Heart left ventricle (tissue), 16 donors: ENCODE data around the gene TRIP11. TPM values are rescaled to one million over a fixed set of nuclear protein-coding genes. Genes with fewer than 3 reads are reported as not detected.

ENCODE experiments used
- ATAC-seq, 4 donors: fragments of 200-7000 bp; cut with Tn5 transposase; one replicate each; pipeline ENCODE4 v1.9.1; 2020 to 2022; ENCODE audit warnings: moderate library complexity in 4 of 4, mild to moderate bottlenecking in 3 of 4, moderate number of reproducible peaks in 1 of 4
- DNase-seq, 5 donors: peaks; one replicate each; pipeline ENCODE4 v3.0.0-alpha.2; 2020
- H3K27ac ChIP-seq, 12 donors: fragments of 200-600 bp; sonication (generic) in 4 of 12; one replicate each; pipeline versions ENCODE4 v1.5.0 to v1.8.0; 2016 to 2022; ENCODE audit warnings: mild to moderate bottlenecking in 2 of 12
- H3K27me3 ChIP-seq, 9 donors: fragments of 200-600 bp; sonication (generic) in 2 of 9; one replicate each; pipeline versions ENCODE4 v1.5.1 to v1.8.0; 2016 to 2022; ENCODE audit warnings: mild to moderate bottlenecking in 3 of 9
- H3K36me3 ChIP-seq, 9 donors: fragments of 200-600 bp; sonication (generic) in 2 of 9; one replicate each; pipeline versions ENCODE4 v1.5.0 to v1.8.0; 2018 to 2022; ENCODE audit warnings: mild to moderate bottlenecking in 2 of 9
- H3K4me1 ChIP-seq, 12 donors: fragments of 200-600 bp; sonication (generic) in 4 of 12; one replicate each; pipeline versions ENCODE4 v1.5.0 to v1.8.0; 2016 to 2022; ENCODE audit warnings: mild to moderate bottlenecking in 3 of 12
- H3K4me3 ChIP-seq, 12 donors: fragments of 200-600 bp; sonication (generic) in 4 of 12; one replicate each; pipeline versions ENCODE4 v1.5.0 to v1.8.0; 2017 to 2022; ENCODE audit warnings: mild to moderate bottlenecking in 9 of 12, moderate library complexity in 4 of 12
- H3K9me3 ChIP-seq, 12 donors: fragments of 200-600 bp; sonication (generic) in 4 of 12; one replicate each; pipeline versions ENCODE4 v1.5.0 to v1.8.0; 2016 to 2022; ENCODE audit warnings: mild to moderate bottlenecking in 1 of 12
- POLR2A ChIP-seq, 2 donors: fragments of 450-650 bp; IDR thresholded peaks; one replicate each; pipeline ENCODE4 v1.6.1; 2017; ENCODE audit warnings: antibody characterized with exemption in 2 of 2, mild to moderate bottlenecking in 2 of 2, moderate library complexity in 2 of 2
- WGBS, 4 donors: extraction: QIAGEN DNeasy Blood & Tissue Kit in 2 of 4; methylation state at CpG; one replicate each; pipeline versions ENCODE4 v1.1.5 to v1.1.7; 2013 to 2018; 5-methylcytosine and 5-hydroxymethylcytosine counted together
- intact Hi-C, 10 donors: fragments of 100-400 bp; cut with DNase I; formaldehyde crosslinking; loops; one replicate each; pipeline versions ENCODE4 v1.11.1 to v1.14.2; 2022
- polyA plus RNA-seq, 2 donors: library from polyadenylated mRNA; stranded (reverse); fragments of 200-250 nt; gene quantifications; one replicate each; pipeline ENCODE4 v1.2.3, GENCODE V29; 2013
- total RNA-seq, 9 donors: library from RNA; depleted of rRNA in 2 of 9; stranded (reverse); fragments of >200 nt in 2 of 9; fragmentation: NEBNext Ultra II Directional in 3 of 9; extraction: Animal tissue kit (Norgen Biotek cat#: 25700) in 3 of 9; gene quantifications; one replicate each; pipeline versions ENCODE4 v1.1.0 to v1.2.4, GENCODE V29; 2016 to 2023
- TF ChIP-seq, protein P1 (sequence below), 12 donors: fragments of 200-600 bp; sonication (generic) in 4 of 12; IDR thresholded peaks; one replicate each; pipeline versions ENCODE4 v1.5.0 to v1.8.0; 2018 to 2022; ENCODE audit warnings: antibody characterized with exemption in 12 of 12, mild to moderate bottlenecking in 5 of 12
- donor health status: ischemic (EF 13 %, LVEDD 7.1; RV severe dilation, severe dysfunction).
- donor health status: healthy with polysubstance abuse.
- donor health status: DM: no; HTN: yes; CAD: no.
- donor health status: DM: no; HTN: no; CAD: no.
- donor health status: ischemic (EF 25% LVEDD 6.9; RV normal size, moderate dysfunction).
- donor health status: ischemic (EF 25% LVEDD 5.7; RV mildly dilated, moderate dysfunction).
- donor health status: healthy.
- donor health status: DM: yes; HTN: yes; CAD: no.
- donor health status: ischemic (EF 35%, LVEDD 5.7; RV mildly dilated, moderate dysfunction).
- donor health status: nonischemic (EF 11% LVEDD 7.7; RV severe dilation, severe dysfunction).
- donor health status: DM: yes; HTN: yes; CAD: no.
- donor health status: PGD.
- donor health status: ischemic (EF 29% LVEDD 5.4; RV normal size, mild dysfunction).
- donor health status: nonischemic (EF 23%, LVEDD 6.1; RV moderate dilation, normal function).

The TRIP11 gene
- total and polyA plus RNA-seq, 11 donors: 4.8 to 68.6 (median 48.7) TPM

DNA sequence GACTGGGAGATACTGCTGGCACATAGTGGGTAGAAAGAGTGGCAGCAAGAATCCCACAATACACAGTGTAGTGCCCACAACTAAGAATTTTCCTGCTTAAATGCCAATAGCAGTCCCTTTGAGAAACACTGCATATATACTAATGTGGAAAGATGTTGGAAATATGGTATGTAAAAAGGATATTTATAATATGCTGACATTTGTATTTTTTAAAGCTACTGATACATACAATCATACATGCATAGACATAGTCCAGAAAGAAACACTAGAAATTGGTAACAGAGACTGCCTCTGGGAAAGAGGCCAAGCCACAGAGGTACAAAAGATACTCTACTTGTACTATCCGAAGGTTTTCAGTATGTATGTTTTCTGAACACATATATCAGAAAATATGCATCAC lies 30.3 kb downstream of the TRIP11 start:
- Histone ChIP-seq H3K27ac (no peak overlapping the region), H3K27me3 (no peaks in the 10 kb centered on the region), H3K4me1 (peaks cover 0 to 3% (median 0%) of the 10 kb centered on the region in 12 donors), H3K9me3 (no peaks in the 10 kb centered on the region), H3K4me3 (no peak overlapping the region), H3K36me3 (peaks cover 0 to 100% (median 97%) of the 10 kb centered on the region in 9 donors)
- DNase-seq: no peak
- ATAC-seq: no peak
- no peak for TF ChIP-seq POLR2A (IDR thresholded peaks at IDR 0.05)
- TF ChIP-seq, protein P1, sequence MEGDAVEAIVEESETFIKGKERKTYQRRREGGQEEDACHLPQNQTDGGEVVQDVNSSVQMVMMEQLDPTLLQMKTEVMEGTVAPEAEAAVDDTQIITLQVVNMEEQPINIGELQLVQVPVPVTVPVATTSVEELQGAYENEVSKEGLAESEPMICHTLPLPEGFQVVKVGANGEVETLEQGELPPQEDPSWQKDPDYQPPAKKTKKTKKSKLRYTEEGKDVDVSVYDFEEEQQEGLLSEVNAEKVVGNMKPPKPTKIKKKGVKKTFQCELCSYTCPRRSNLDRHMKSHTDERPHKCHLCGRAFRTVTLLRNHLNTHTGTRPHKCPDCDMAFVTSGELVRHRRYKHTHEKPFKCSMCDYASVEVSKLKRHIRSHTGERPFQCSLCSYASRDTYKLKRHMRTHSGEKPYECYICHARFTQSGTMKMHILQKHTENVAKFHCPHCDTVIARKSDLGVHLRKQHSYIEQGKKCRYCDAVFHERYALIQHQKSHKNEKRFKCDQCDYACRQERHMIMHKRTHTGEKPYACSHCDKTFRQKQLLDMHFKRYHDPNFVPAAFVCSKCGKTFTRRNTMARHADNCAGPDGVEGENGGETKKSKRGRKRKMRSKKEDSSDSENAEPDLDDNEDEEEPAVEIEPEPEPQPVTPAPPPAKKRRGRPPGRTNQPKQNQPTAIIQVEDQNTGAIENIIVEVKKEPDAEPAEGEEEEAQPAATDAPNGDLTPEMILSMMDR (IDR thresholded peaks at IDR 0.05): no peak
- intact Hi-C loops: no loop called here
- 49 to 60% (median 55%) methylated on average over 1 of the region's 1 CpG for WGBS, 4 donors

DNA sequence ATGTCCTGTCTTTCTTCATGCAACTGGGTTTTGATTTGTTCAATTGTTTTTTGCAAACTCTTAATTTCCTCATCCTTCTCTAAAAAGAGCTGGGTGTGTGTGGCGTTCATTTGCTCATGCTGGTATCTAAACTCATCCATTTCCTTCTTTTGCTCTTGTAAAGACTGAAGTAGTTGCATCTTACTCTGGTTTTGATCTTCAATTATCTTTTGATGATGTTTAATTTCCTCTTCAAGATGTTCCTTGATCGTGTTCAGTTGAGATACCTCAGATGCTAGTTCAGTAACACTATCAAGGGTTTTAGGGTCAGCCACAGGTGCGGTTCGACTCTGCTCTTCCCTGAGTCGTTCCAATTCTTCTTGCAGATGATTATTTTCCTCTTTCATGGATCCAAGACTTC lies 34.8 kb downstream of the TRIP11 start:
- WGBS, 4 donors: 87 to 98% (median 96%) methylated on average over 5 of the region's 5 CpGs
- H3K9me3 ChIP-seq: no peaks in the 10 kb centered on the region
- no peaks in the 10 kb centered on the region for H3K27me3 ChIP-seq
- H3K4me1 ChIP-seq: peaks cover 0 to 3% (median 0%) of the 10 kb centered on the region in 12 donors
- no peak for ATAC-seq
- no peak overlapping the region for H3K27ac ChIP-seq
- no peak for DNase-seq
- TF ChIP-seq, protein P1 (IDR thresholded peaks at IDR 0.05): no peak
- TF ChIP-seq POLR2A (IDR thresholded peaks at IDR 0.05): no peak
- peaks cover 0 to 81% (median 66%) of the 10 kb centered on the region in 9 donors for H3K36me3 ChIP-seq
- intact Hi-C loops: no loop called here
- H3K4me3 ChIP-seq: no peak overlapping the region

DNA sequence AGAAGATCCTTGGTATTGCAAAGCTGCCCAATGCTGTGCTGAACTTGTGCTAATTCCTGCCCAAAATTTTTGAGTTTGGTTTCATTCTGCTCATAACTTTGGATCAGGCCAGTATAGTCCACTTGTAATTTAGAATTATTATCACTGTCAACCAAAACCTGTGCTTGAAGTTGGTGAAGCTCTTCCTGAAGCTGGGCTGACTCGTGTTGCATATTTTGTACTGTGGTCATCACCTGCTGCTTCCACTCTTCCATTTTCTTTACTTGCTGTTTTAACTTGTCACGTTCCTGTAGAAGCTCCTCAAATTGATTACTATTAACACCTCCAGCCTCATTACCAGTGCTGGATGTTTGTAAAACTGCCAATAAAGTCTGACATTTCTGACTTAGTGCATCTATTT lies 35.8 kb downstream of the TRIP11 start:
- Histone ChIP-seq H3K4me3 (no peak overlapping the region), H3K27me3 (no peaks in the 10 kb centered on the region), H3K27ac (no peak overlapping the region), H3K9me3 (no peaks in the 10 kb centered on the region), H3K4me1 (peaks cover 0 to 9% (median 0%) of the 10 kb centered on the region in 12 donors), H3K36me3 (peaks cover 0 to 81% (median 62%) of the 10 kb centered on the region in 9 donors)
- no peak for TF ChIP-seq POLR2A (IDR thresholded peaks at IDR 0.05)
- TF ChIP-seq, protein P1 (IDR thresholded peaks at IDR 0.05): no peak
- intact Hi-C loops: no loop called here
- DNase-seq (no peak), ATAC-seq (no peak)
- 94 to 99% (median 97%) methylated on average over 2 of the region's 2 CpGs for WGBS, 4 donors

DNA sequence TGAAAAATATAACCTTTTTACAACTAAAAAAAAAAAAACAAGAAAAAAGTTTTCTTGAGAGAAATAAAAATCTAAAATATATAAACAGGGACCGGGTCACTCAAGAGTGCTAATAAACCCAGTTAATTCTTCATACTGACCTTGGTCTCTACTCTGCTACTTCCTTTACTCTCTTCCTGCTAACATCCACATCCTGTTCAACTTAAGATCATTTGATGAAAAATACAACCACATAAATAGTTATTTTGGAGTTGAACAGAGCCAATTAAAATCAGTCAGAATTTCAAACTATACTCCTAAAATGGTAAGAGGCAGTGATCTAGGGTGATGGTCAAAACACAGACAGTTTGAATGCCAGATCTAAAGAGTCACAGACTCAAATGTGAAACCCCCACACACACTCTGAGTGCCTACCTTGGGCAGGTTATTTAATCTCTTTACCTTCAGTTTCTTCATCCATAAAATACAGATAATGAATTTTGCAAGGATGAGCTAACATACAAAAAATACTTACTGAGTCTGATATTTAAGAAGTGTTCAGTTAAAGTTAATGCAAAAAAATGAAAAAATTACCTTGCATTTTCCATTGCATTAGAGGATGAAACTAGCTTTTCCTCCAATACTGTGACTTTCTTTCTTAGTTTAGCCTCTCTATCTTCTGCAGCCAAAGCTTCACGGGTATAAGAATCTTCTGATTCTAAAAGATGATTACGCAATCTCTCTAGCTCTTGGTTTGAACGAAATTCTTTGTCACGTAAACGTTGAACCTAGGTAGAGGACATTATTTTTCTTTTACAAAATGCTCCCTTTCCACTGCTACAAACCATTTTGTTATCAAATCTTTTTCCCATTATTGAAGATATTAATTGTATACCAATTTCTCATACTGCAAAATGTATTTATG lies 40.9 kb downstream of the TRIP11 start:
- TF ChIP-seq POLR2A (IDR thresholded peaks at IDR 0.05): no peak
- TF ChIP-seq, protein P1 (IDR thresholded peaks at IDR 0.05): no peak
- Histone ChIP-seq H3K4me1 (peaks cover 0 to 33% (median 5%) of the 10 kb centered on the region in 12 donors), H3K4me3 (no peak overlapping the region), H3K36me3 (peaks cover 0 to 81% (median 51%) of the 10 kb centered on the region in 9 donors), H3K9me3 (no peaks in the 10 kb centered on the region), H3K27me3 (no peaks in the 10 kb centered on the region), H3K27ac (peak overlapping the region in 1 of 12 donors; percentile 0)
- DNase-seq (no peak), ATAC-seq (no peak)
- intact Hi-C loops: loop anchor here in 9 of 10 donors (5.0 to 10.0 kb wide), 3 partner anchors 344 to 352 kb away; no protein-coding TSS in a partner anchor
- WGBS, 4 donors: 70 to 80% (median 75%) methylated on average over 6 of the region's 6 CpGs
